Lower lobe of right lung (tissue), 2 donors: ENCODE results near the gene HEPN1. TPM values are rescaled to one million over a fixed set of nuclear protein-coding genes. Genes with fewer than 3 reads are reported as not detected.

Experiments used
- ATAC-seq, 2 donors: fragments of 200-7000 bp; cut with Tn5 transposase; one replicate each; pipeline ENCODE4 v1.9.1; 2020 to 2022; ENCODE audit warnings: mild to moderate bottlenecking in 2 of 2, moderate library complexity in 2 of 2
- DNase-seq: peaks from one replicate; pipeline ENCODE4 v3.0.0-alpha.2; 2020
- H3K27ac ChIP-seq: fragments of 200-600 bp; one replicate; pipeline ENCODE4 v1.8.0; 2022
- H3K27me3 ChIP-seq: fragments of 200-600 bp; one replicate; pipeline ENCODE4 v1.8.0; 2022; ENCODE audit warnings: low read depth
- H3K36me3 ChIP-seq: fragments of 200-600 bp; one replicate; pipeline ENCODE4 v1.8.0; 2022; ENCODE audit warnings: mild to moderate bottlenecking
- H3K4me1 ChIP-seq: fragments of 200-600 bp; one replicate; pipeline ENCODE4 v1.8.0; 2022
- H3K4me3 ChIP-seq: fragments of 200-600 bp; one replicate; pipeline ENCODE4 v1.8.0; 2022; ENCODE audit warnings: mild to moderate bottlenecking
- H3K9me3 ChIP-seq: fragments of 200-600 bp; one replicate; pipeline ENCODE4 v1.8.0; 2022
- intact Hi-C: fragments of 100-400 bp; cut with DNase I; formaldehyde crosslinking; loops from one replicate; pipeline ENCODE4 v1.11.0; 2022
- total RNA-seq: library from RNA; stranded (reverse); fragmentation: NEBNext Ultra II Directional; extraction: Animal tissue kit (Norgen Biotek cat#: 25700); gene quantifications from one replicate; pipeline ENCODE4 v1.2.1, GENCODE V29; 2021
- TF ChIP-seq, protein P1 (sequence below): fragments of 200-600 bp; IDR thresholded peaks from one replicate; pipeline ENCODE4 v1.8.0; 2022; ENCODE audit warnings: antibody characterized with exemption, mild to moderate bottlenecking
- donor health status: DM: no; HTN: yes; CAD: no; lungs with severe emphysema.

HEPN1 gene
- total RNA-seq, 1 donor from 2014 or later = not detected

GRCh38 chr11:124920870-124921609 is 2.0 kb downstream of the HEPN1 start:
- intact Hi-C loops = no loop called here
- ATAC-seq = peak; percentile 75 to 76
- TF ChIP-seq, protein P1, sequence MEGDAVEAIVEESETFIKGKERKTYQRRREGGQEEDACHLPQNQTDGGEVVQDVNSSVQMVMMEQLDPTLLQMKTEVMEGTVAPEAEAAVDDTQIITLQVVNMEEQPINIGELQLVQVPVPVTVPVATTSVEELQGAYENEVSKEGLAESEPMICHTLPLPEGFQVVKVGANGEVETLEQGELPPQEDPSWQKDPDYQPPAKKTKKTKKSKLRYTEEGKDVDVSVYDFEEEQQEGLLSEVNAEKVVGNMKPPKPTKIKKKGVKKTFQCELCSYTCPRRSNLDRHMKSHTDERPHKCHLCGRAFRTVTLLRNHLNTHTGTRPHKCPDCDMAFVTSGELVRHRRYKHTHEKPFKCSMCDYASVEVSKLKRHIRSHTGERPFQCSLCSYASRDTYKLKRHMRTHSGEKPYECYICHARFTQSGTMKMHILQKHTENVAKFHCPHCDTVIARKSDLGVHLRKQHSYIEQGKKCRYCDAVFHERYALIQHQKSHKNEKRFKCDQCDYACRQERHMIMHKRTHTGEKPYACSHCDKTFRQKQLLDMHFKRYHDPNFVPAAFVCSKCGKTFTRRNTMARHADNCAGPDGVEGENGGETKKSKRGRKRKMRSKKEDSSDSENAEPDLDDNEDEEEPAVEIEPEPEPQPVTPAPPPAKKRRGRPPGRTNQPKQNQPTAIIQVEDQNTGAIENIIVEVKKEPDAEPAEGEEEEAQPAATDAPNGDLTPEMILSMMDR = no peak
- Histone ChIP-seq H3K27ac (peak overlapping the region; percentile 85), H3K27me3 (peaks cover 14% of the 10 kb centered on the region), H3K9me3 (no peaks in the 10 kb centered on the region), H3K36me3 (no peaks in the 10 kb centered on the region), H3K4me1 (peaks cover 3% of the 10 kb centered on the region), H3K4me3 (peak overlapping the region; percentile 52)
- DNase-seq = peak; percentile 80

DNA sequence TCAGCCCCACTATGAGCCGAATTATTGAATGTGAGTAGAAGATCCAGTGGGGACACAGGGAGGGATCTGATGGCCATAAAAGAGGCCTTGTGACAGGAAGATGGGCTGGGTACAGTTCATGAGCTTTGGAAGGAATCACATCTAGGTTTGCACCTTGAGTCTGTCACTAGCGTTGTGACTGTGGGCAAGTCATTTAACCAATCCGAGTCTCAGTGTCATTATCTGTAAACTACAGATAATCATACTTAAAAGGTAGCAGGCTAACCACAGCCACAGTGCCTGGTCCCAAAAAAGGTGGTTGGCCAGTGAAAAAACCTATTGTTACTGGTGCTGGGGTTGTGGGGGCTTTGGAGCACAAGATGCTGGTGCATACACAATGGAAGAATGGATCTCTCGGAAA is 3.8 kb downstream of the HEPN1 start:
- Histone ChIP-seq H3K27me3 (peaks cover 14% of the 10 kb centered on the region), H3K9me3 (no peaks in the 10 kb centered on the region), H3K27ac (no peak overlapping the region), H3K4me3 (no peak overlapping the region), H3K36me3 (no peaks in the 10 kb centered on the region), H3K4me1 (peaks cover 3% of the 10 kb centered on the region)
- no peak for DNase-seq
- intact Hi-C loops = no loop called here
- TF ChIP-seq, protein P1 = no peak
- ATAC-seq = no peak

GRCh38 chr11:124923296-124923695 is 4.2 kb downstream of the HEPN1 start:
- H3K4me3 ChIP-seq = no peak overlapping the region
- intact Hi-C loops = no loop called here
- peaks cover 3% of the 10 kb centered on the region for H3K4me1 ChIP-seq
- no peak for ATAC-seq
- no peak for DNase-seq
- H3K36me3 ChIP-seq = no peaks in the 10 kb centered on the region
- no peaks in the 10 kb centered on the region for H3K9me3 ChIP-seq
- H3K27ac ChIP-seq = no peak overlapping the region
- peaks cover 14% of the 10 kb centered on the region for H3K27me3 ChIP-seq
- TF ChIP-seq, protein P1 = no peak

- intact Hi-C loops = no loop called here
- ATAC-seq (no peak), DNase-seq (no peak)
- Histone ChIP-seq H3K4me3 (no peak overlapping the region), H3K4me1 (no peaks in the 10 kb centered on the region), H3K27ac (no peak overlapping the region), H3K36me3 (no peaks in the 10 kb centered on the region), H3K9me3 (no peaks in the 10 kb centered on the region), H3K27me3 (no peaks in the 10 kb centered on the region)
- TF ChIP-seq, protein P1 = no peak
These were observed 10.1 kb downstream of the HEPN1 start for GRCh38 chr11:124928942-124929665.

GRCh38 chr11:124930799-124931198 is 11.7 kb downstream of the HEPN1 start:
- DNase-seq = no peak
- TF ChIP-seq, protein P1 = no peak
- intact Hi-C loops = no loop called here

More at GRCh38 chr11:124930799-124931198, 11.7 kb downstream of the HEPN1 start:
- ATAC-seq = no peak
- no peaks in the 10 kb centered on the region for H3K36me3 ChIP-seq
- H3K9me3 ChIP-seq = no peaks in the 10 kb centered on the region
- no peak overlapping the region for H3K4me3 ChIP-seq
- no peaks in the 10 kb centered on the region for H3K27me3 ChIP-seq
- no peaks in the 10 kb centered on the region for H3K4me1 ChIP-seq
- H3K27ac ChIP-seq = no peak overlapping the region
